Measurements from ENCODE around the gene FAM163B.

The FAM163B gene

DNA sequence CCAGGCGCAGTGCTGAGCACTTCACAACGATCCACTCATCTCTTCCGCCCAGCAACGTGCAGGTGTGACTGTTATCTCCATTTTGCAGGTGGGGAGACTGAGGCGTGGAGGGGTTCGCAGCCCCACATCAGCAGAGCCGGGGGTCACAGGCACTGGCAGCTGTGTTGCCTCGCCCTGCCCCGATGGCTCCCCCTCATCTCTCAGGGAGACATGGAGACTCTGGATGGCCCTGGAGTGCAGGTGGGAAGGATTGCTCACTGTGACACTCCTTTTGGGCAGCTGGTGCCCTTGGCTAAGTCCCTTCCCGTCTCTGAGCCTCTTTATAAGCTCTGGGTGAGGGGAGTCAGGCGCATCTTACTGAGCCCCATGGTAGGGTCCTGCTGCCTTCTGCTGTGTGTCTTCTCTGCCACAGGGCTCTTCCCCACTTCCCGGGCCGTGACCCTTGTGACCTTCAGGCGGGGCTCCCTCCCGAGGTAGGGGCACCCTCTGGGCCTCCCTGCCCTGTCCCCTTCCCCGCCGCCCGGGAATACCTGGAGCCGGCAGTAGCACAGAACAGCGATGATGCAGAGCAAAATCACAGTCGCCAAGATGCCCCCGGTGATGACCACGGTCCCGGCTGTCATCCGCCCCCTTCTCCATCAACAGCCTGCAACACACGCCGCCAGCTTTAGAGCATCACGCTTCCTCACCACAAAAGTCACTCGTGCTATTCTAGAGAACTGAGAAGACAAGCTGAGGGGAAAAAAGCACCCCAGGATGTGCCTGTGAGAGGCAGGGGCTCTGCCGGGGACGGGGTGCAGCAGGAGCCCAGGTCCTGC is 29.4 kb downstream of the FAM163B start:
- DNase-seq, result no peak

- DNase-seq, result no peak
Observed at GRCh38 chr9:133578524-133579441, 30.4 kb downstream of the FAM163B start.

- DNase-seq, result no peak
Observed at GRCh38 chr9:133577737-133578112, 31.5 kb downstream of the FAM163B start.

DNA sequence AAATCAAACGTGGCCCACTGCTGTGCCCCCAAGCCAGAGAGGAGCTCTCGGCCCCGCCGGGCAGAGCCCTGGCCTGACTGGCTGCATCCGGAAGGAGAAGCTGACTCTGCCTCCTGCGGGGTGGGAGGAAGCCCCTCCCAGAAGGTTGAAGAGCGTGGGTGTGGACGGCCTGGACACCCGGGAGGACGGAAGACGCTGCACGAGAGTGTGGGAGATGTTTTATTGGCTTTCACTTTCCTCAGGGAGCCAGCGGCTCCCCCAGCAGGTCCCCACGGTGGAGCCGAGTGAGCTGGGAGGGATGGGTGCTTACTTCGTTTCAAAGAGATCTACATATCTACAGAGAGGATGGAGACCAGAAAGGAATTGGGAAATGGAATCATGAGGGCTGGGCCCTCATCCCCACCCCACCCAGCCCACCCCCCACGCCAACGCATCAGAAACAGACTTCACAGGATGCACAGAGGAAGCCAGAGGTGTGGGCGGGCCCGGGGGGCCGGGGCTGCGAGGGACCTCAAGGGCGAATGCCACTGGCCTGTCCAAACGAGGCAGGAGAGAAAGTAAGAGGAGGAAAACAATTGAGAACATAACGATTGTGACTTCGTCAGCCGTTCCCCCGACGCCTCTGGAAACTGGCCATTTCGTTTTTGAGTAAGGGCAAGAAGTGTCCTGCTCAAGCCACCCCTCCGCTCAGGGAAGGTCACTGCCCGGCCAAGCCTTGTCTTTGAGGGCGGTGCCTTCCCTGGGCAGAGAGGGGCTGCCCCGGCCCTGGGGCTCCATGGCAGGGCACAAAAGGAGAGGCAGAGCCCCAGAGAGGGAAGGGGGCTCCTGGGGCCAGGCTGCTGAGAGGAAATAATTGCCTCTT is 32.1 kb downstream of the FAM163B start:
- no peak for DNase-seq

- DNase-seq, result no peak
Observed at GRCh38 chr9:133576031-133576874, 32.9 kb downstream of the FAM163B start.

DNA sequence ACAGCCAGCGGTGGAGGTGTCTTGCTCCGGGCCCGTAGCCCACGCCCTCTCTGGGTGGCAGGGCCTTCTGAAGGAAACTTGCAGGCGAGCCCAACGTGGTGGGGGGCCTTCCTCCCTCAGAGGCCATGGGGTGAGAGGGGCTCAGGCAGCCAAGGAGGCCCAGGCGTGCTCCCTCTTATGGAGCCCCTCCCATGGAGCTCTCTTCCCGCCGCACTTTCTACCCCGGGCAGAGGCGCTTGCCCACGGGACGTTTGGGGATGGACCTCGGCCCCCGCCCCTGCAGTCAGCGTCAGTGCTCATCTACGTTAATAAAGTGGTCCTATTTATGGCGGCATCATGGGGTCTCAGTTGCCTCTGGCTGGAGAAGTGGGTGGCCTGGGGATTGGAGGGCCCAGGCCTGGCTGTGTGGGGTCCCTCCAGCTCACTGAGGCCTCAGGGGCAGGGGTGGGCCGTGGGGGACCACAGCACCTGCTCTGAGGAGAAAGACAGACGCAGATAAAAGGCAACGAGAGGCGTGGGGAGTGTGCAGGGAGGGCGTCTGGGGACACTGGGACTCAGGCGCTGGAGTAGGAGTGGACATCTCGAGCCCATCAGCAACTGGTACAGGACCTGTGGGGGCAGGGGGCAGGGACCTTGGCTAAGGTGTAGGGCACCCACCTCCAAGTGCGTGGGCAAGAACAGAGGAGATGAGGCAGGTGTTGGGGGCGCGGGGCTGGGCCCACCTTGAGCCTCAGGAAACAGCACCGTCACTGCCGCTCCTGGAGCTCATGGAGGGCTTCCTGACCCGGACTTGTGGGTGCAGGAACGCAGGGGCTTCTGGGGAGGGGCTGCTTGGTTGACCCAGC is 33.8 kb downstream of the FAM163B start:
- no peak for DNase-seq

- DNase-seq, result no peak
Observed at GRCh38 chr9:133574771-133575170, 34.4 kb downstream of the FAM163B start.

GRCh38 chr9:133573791-133574515 is 35.2 kb downstream of the FAM163B start:
- no peak for DNase-seq

- DNase-seq, result peak; percentile 27
Observed at GRCh38 chr9:133572821-133573361, 36.3 kb downstream of the FAM163B start.

DNA sequence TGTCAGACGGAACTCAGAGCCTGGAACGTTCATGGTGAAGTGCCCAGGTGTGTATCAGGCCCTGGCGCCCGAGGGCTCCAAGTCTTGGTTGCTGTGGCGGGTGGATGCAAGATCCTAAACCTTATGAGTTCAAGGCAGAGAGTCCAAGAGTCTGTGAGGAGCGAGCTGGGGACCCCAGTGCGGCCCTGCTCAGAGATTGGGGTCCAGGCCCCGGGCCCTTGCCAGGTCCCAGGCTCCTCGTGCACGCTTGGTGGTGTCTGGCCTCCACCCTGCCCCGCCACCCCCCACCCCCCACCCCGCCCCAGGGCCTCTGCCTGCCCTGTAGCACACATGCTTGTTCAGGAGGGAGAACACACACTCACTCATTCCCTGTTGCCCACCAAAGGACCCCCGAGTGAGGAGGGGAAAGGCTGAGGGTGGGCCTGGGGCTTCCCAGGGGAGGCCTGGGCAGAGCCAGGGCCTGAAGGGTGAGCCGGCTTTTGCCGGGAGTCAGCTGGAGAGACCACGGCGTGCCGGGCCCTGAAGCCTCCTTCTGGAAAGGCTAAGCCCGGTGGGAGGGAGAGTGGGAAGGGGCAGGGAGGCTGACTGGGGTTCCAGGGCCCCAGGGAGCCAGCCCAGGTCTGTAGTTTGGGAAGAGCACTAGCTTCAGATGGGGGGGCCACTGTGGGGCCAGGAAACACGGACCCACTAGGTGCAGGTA is 37.1 kb downstream of the FAM163B start:
- no peak for DNase-seq

DNA sequence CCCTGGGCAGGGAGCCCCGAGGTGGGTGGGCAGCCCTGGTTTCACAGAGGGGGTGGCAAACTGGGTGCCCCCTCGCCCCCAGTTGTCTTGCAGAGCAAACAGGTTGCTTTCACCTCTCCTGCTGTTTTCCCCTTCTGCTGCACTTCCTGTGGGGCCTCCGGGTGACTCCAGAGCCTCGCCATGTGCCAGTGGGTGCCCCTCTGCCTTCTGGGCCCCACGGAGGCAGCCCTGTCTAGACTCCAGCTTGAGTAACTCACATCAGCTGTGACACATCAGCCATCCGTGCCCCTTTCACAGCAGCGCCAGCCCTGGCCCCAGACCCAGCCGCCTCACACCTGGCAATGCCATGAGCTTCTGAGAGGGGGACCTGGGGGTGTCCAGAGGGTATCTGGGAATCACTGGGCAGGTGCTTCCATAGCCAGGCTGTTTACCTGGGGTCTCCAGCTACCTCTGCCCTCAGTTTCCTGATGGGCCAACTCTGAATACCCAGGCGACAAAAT is 37.7 kb downstream of the FAM163B start:
- DNase-seq, result no peak

DNA sequence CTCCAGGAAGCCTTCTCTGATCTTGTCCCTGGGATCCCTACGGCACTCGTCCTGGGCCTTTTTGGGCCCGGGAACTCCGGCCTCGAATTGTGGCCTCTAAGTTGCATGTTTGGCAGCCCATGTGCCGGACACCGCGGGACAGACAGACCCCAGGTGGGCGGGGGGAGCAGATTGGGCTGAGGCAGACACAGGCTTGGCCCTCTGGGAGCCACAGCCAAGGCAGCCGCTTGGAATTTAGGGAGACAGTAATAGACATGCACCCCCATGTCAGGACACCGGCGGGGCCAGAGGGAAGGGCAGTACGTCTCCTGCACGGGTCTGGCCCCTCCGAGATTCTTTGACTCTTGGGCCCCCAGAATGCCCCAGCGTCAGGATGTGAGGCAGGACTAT is 38.5 kb downstream of the FAM163B start:
- DNase-seq, result no peak

DNA sequence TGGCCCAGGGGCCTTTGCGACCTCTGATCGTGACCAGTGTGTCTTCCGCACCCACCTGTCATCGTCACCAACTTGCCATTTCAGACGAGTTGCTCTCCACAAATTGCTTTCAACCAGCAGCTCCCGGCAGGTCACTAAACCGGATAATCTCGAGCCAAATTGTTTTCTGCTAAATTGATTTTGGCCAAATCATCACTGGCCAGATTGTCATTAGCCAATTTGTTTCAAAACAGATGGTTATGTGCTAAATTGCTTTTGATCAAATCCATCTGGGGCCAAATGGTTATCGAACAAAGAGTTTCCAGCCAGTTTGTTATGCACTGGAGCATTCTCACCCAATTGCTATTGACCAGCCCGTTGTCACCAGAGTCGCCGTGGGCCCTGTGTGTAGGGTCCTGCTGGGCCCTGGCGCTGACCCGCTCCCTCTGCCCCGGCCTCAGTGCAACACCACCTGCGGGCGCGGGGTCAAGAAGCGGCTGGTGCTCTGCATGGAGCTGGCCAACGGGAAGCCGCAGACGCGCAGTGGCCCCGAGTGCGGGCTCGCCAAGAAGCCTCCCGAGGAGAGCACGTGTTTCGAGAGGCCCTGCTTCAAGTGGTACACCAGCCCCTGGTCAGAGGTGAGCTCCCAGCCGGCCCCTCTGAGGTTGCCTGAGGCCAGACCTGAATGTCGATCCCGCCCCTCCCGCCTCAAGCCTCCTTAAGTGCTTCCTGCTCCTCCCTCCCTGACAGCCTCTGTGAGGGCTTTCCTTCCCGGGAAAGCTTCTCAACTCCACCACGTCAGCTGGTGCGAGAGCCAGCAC is 39.1 kb downstream of the FAM163B start:
- no peak for DNase-seq

DNA sequence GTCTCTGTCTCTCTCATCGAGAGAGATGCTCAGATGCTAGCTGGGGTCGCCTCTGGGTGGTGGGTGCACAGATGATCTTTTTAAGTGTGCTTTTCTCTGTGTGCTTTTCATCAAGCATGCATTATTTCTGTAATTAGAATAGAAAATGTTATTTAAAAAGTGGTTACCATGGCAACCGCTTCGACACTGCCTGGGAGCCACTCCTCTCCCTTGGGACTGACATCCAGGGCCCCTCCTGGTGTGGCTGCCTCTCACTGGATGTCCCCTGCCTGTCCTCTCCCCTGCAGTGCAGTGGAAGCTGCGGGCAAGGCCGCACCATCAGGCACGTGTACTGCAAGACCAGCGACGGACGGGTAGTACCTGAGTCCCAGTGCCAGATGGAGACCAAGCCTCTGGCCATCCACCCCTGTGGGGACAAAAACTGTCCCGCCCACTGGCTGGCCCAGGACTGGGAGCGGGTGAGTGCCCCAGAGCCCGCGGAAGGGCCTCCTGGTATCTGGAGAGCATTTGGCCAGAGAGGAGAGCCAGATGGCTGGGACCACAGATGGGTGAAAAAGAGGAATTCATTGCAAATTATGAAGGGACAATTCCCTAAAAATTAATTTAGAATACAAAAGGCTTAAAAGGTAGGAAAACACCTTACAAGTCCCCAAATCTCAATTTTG is 39.9 kb downstream of the FAM163B start:
- no peak for DNase-seq

GRCh38 chr9:133568186-133568585 is 41.0 kb downstream of the FAM163B start:
- DNase-seq, result no peak

DNA sequence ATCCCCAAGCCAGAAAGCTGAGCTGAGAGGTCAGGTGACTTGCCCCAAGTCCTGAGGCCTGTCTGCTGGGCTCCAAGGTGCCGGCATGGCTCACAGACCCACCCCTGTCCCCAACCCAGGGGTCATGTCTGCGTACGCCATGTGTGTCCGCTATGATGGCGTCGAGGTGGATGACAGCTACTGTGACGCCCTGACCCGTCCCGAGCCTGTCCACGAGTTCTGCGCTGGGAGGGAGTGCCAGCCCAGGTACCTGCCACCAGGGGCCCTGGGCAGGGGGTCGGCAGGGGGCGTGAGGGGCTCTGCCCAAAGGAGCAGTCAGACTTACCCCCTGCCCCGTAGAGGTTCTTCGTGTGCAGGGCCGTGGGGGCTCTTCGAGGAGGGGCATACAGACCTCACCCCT is 42.4 kb downstream of the FAM163B start:
- DNase-seq, result no peak

DNA sequence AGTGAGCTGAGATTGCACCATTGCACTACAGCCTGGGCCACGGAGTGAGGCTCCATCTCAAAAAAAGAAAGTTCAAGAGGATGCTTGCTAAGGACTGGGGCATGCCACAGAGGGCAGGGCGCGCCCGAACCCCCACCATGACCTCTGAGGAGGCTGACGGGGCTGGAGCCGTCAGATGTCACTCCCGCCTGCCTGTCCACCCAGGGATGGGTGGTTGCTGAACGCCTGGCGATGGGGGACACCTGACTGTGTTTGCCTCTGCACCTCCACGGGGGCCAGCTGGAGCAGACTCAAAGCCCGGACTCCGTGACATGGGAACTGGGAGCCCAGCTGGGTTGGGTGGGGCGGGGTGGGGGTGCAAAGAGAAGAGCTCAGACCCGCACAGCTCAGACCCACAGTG is 42.8 kb downstream of the FAM163B start:
- no peak for DNase-seq

Data from NCI-H1694 treated with DMSO at 0.1 percent for 48 hours (cell line).